BLaER1 treated with 17β-estradiol and CSF1 and Interleukin-3, amounts not matched to agents 10 nM and 100 nM (cell line): Measurements from ENCODE around the gene SEPHS2.
"Not testable (repeated sequence)": the region's sequence is repeated elsewhere in the genome, so short reads cannot be mapped to it uniquely, and the experiment has no call there.

Experiments
- H3K27ac ChIP-seq, 11 experiments: shearing (Covaris generic); formaldehyde crosslinking; 2 replicates each; pipeline ENCODE4 v1.8.1; 2022
- H3K27me3 ChIP-seq, 11 experiments: shearing (Covaris generic); formaldehyde crosslinking; 2 replicates each; pipeline ENCODE4 v1.8.1; 2022
- H3K36me3 ChIP-seq, 11 experiments: shearing (Covaris generic); formaldehyde crosslinking; 2 replicates each; pipeline ENCODE4 v1.8.1; 2022
- H3K4me1 ChIP-seq, 10 experiments: shearing (Covaris generic); formaldehyde crosslinking; 2 replicates each; pipeline ENCODE4 v1.8.1; 2022
- H3K4me2 ChIP-seq, 11 experiments: shearing (Covaris generic); formaldehyde crosslinking; 2 replicates each; pipeline ENCODE4 v1.8.1; 2022
- H3K4me3 ChIP-seq, 10 experiments: shearing (Covaris generic); formaldehyde crosslinking; 2 replicates each; pipeline ENCODE4 v1.8.1; 2022
- H3K9ac ChIP-seq, 11 experiments: shearing (Covaris generic); formaldehyde crosslinking; 2 replicates each; pipeline ENCODE4 v1.8.1; 2022
- H3K9me3 ChIP-seq, 11 experiments: shearing (Covaris generic); formaldehyde crosslinking; replicated peaks in 1 of 11; 2 replicates each; pipeline ENCODE4 v1.8.1; 2022
- H4K20me1 ChIP-seq, 11 experiments: shearing (Covaris generic); formaldehyde crosslinking; 2 replicates each; pipeline ENCODE4 v1.8.1; 2022
- Cebpa-rat ChIP-seq, 11 experiments: shearing (Covaris generic); IDR thresholded peaks; 2 replicates each; pipeline ENCODE4 v1.8.1; 2022

SEPHS2 gene

DNA sequence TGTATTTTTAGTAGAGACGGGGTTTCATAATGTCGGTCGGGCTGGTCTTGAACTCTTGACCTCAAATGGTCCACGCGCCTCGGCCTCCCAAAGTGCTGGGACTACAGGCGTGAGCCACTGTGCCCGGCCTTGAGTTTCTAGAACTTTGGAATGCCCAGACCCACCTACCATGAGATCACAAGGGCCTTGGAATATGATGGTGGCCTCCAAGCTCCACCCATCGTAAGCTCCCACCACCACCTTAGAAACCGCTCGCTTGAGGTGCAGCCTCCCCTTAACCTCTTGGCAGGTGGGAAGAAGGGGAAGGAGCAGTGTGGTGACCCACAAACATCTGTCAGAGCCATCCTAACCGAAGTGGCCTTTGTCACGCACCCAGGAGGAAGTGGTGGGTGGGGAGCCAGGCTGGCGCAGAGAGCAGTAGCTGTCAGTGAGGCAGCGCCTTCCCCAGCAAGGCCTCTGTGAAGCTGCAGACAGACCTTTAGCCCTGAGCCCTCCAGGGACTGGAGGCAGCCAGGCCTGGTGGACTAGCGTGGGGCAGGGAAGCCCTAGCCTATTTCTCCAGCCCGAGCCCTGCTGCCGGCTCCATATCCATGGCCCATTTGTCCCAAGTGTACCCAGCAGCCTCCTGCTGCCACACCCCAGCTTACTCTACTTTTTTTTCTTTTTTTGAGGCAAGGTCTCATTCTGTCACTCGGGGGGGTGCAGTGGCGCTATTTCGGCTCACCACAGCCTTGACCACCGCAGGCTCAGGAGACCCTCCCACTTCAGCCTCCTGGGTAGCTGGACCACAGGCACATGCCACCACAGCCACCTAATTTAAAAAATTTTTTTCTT is 13.1 kb upstream of the SEPHS2 start:
- H3K9ac ChIP-seq = peak overlapping the region; percentile 7 to 73 (median 61); a peak in 21 of 22 replicates
- peak overlapping the region; percentile 70 to 92 (median 84) for H3K4me2 ChIP-seq
- TF ChIP-seq Cebpa-rat (IDR thresholded peaks at IDR 0.05) = no peak
- peak overlapping the region; percentile 49 to 81 (median 70); a peak in 21 of 22 replicates for H3K27ac ChIP-seq
- H3K4me1 ChIP-seq = peaks cover 20 to 57% (median 43%) of the 10 kb centered on the region in 10 experiments
- H3K36me3 ChIP-seq = no peaks in the 10 kb centered on the region
- H3K4me3 ChIP-seq = peak overlapping the region in 4 of 10 experiments; percentile 2 to 28 (median 13); a peak in 2 of 20 replicates
- H3K27me3 ChIP-seq = no peaks in the 10 kb centered on the region
- no peaks in the 10 kb centered on the region for H3K9me3 ChIP-seq
- no peaks in the 10 kb centered on the region for H4K20me1 ChIP-seq

- no peaks in the 10 kb centered on the region for H3K9me3 ChIP-seq
- H3K27ac ChIP-seq = peak overlapping the region in 6 of 11 experiments; percentile 58 to 81 (median 72); a peak in 8 of 22 replicates
- H3K36me3 ChIP-seq = no peaks in the 10 kb centered on the region
- H3K4me2 ChIP-seq = peak overlapping the region; percentile 70 to 92 (median 84)
- H3K9ac ChIP-seq = no peak overlapping the region
- no peak overlapping the region for H3K4me3 ChIP-seq
- H3K4me1 ChIP-seq = peaks cover 20 to 60% (median 42%) of the 10 kb centered on the region in 10 experiments
- H3K27me3 ChIP-seq = no peaks in the 10 kb centered on the region
- H4K20me1 ChIP-seq = no peaks in the 10 kb centered on the region
- no peak for TF ChIP-seq Cebpa-rat (IDR thresholded peaks at IDR 0.05)
These were observed 12.3 kb upstream of the SEPHS2 start for GRCh38 chr16:30457743-30458560.

DNA sequence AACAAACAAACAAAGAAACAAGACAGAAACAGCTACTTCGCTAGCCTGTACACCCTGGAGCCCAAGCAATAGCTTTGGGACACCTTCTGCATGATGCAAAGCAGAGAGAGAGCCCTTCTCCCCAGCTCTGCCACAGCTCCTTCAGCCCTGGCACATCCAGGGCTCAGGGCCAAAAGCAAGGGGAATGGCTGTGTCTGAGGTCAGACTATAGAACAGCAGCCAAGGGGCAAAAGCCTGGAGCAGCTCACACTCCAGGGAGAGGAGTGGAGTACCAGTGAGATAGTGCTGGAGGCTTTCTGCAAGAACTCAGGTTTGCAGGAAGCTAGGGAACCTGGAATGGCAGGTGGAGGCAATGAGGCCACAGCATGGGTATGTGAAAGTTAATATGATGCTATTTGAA is 11.6 kb upstream of the SEPHS2 start:
- peak overlapping the region in 3 of 11 experiments; percentile 70 to 92 (median 87); a peak in 3 of 22 replicates for H3K4me2 ChIP-seq
- H3K36me3 ChIP-seq = no peaks in the 10 kb centered on the region
- TF ChIP-seq Cebpa-rat (IDR thresholded peaks at IDR 0.05) = no peak
- no peak overlapping the region for H3K9ac ChIP-seq
- peaks cover 20 to 66% (median 43%) of the 10 kb centered on the region in 10 experiments for H3K4me1 ChIP-seq
- H3K27ac ChIP-seq = no peak overlapping the region
- H3K4me3 ChIP-seq = no peak overlapping the region
- H3K27me3 ChIP-seq = no peaks in the 10 kb centered on the region
- H3K9me3 ChIP-seq = no peaks in the 10 kb centered on the region
- H4K20me1 ChIP-seq = no peaks in the 10 kb centered on the region

DNA sequence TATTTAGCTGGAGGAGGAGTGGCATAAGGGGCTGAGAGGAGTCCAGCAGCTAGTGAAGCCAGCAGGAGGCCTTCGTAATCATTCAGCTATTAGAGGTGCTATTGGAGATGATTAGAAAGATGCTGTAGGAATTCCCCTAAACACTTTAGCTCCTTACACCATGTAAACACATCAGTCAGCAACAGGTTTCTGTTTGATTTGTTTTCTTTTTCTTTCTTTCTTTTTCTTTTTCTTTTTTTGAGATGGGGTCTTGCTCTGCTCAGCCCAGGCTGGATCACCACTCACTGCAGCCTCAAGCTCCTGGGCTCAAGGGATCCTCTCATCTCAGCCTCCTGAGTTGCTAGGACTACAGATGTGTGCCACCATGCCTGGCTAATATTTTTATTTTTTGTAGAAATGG is 10.6 kb upstream of the SEPHS2 start:
- no peak overlapping the region for H3K9ac ChIP-seq
- H3K4me3 ChIP-seq = no peak overlapping the region
- H3K27ac ChIP-seq = no peak overlapping the region
- H3K9me3 ChIP-seq = no peaks in the 10 kb centered on the region
- no peaks in the 10 kb centered on the region for H4K20me1 ChIP-seq
- H3K4me2 ChIP-seq = no peak overlapping the region
- H3K36me3 ChIP-seq = no peaks in the 10 kb centered on the region
- no peaks in the 10 kb centered on the region for H3K27me3 ChIP-seq
- no peak for TF ChIP-seq Cebpa-rat (IDR thresholded peaks at IDR 0.05)
- peaks cover 20 to 58% (median 37%) of the 10 kb centered on the region in 10 experiments for H3K4me1 ChIP-seq

DNA sequence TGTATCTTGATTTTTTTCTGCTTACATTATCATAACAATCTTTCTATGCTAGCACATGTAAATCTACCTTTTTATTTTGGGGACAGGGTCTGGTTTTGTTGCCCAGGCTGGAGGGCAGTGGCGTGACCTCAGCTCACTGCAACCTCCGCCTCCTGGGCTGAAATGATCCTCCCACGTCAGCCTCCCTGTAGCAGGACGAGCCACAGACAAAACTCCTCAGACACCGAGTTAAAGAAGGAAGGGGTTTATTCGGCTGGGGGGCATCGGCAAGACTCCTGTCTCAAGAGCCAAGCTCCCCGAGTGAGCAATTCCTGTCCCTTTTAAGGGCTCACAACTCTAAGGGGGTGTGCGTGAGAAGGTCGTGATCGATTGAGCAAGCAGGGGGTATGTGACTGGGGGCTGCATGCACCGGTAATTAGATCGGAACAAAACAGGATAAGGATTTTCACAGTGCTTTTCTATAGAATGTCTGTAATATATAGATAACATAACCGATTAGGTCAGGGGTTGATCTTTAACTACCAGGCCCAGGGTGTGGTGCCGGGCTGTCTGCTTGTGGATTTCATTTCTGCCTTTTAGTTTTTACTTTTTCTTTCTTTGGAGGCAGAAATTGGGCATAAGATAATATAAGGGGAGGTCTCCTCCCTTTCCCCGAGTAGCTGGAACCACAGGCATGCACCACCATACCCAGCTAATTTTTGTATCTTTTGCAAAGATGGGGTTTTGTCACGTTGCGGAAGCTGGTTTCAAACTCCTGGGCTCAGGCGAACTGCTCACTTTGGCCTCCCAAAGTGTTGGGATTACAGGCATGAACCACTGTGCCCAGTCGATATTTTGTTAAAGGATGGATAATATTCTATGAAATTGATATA is 7.3 kb upstream of the SEPHS2 start:
- not testable (repeated sequence) for H3K9me3 ChIP-seq, H3K9ac ChIP-seq, H3K27ac ChIP-seq, H3K27me3 ChIP-seq, H3K4me3 ChIP-seq, H4K20me1 ChIP-seq, H3K36me3 ChIP-seq
- Histone ChIP-seq H3K4me2 (peak overlapping the region in 4 of 11 experiments; percentile 2 to 35 (median 29); a peak in 2 of 22 replicates), H3K4me1 (peaks cover 2 to 36% (median 11%) of the 10 kb centered on the region in 10 experiments; a peak in 15 of 20 replicates)

GRCh38 chr16:30449116-30449435 is 3.4 kb upstream of the SEPHS2 start:
- H3K4me2 ChIP-seq = no peak overlapping the region
- H3K9me3 ChIP-seq = peaks cover 9 to 16% (median 11%) of the 10 kb centered on the region in 11 experiments; a peak in 19 of 22 replicates
- H3K36me3 ChIP-seq = peaks cover 7 to 11% (median 8%) of the 10 kb centered on the region in 11 experiments; a peak in 21 of 22 replicates
- H3K4me3 ChIP-seq = no peak overlapping the region
- H3K4me1 ChIP-seq = peaks cover 15 to 44% (median 25%) of the 10 kb centered on the region in 10 experiments
- no peak overlapping the region for H3K9ac ChIP-seq
- peaks cover 0 to 12% (median 6%) of the 10 kb centered on the region in 11 experiments; a peak in 10 of 22 replicates for H4K20me1 ChIP-seq
- H3K27me3 ChIP-seq = no peaks in the 10 kb centered on the region
- no peak overlapping the region for H3K27ac ChIP-seq
- no peak for TF ChIP-seq Cebpa-rat (IDR thresholded peaks at IDR 0.05)

- Histone ChIP-seq H3K4me2 (no peak overlapping the region), H3K9ac (no peak overlapping the region), H3K27ac (no peak overlapping the region), H3K4me3 (no peak overlapping the region), H3K27me3 (no peaks in the 10 kb centered on the region), H4K20me1 (peaks cover 3 to 26% (median 15%) of the 10 kb centered on the region in 11 experiments; a peak in 12 of 22 replicates), H3K9me3 (peaks cover 10 to 29% (median 18%) of the 10 kb centered on the region in 11 experiments; a peak in 19 of 22 replicates), H3K4me1 (peaks cover 22 to 51% (median 32%) of the 10 kb centered on the region in 10 experiments), H3K36me3 (peaks cover 20 to 24% (median 22%) of the 10 kb centered on the region in 11 experiments)
- no peak for TF ChIP-seq Cebpa-rat (IDR thresholded peaks at IDR 0.05)
These were observed 2.0 kb upstream of the SEPHS2 start for GRCh38 chr16:30447512-30448226.

DNA sequence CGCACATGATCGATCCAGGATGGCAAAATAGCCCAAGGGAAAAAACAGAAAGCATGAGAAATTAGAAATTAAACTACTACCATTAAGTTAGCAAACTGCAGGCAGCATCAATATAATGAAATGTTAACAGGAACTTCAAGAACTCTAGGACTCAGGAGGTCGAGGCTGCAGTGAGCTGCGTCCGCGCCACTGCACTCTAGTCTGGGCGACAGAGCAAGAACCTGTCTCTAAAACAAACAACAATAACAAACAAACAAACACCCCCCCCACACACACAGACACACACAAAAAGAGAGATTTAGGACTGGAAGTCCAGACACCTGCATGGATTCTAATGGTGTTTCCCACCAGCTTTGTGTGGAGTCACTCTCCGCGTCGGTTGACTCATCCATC is 525 bp upstream of the SEPHS2 start:
- Histone ChIP-seq H3K36me3 (peaks cover 20 to 27% (median 24%) of the 10 kb centered on the region in 11 experiments), H3K9me3 (peaks cover 10 to 30% (median 18%) of the 10 kb centered on the region in 11 experiments; a peak in 19 of 22 replicates), H3K4me3 (peak overlapping the region; percentile 75 to 89 (median 86); a peak in 19 of 20 replicates), H3K27ac (peak overlapping the region; percentile 92 to 98 (median 96); a peak in 21 of 22 replicates), H3K4me1 (peaks cover 22 to 49% (median 32%) of the 10 kb centered on the region in 10 experiments), H3K4me2 (peak overlapping the region; percentile 89 to 99 (median 97)), H3K27me3 (no peaks in the 10 kb centered on the region), H3K9ac (peak overlapping the region; percentile 57 to 99 (median 96); a peak in 20 of 22 replicates), H4K20me1 (peaks cover 3 to 27% (median 15%) of the 10 kb centered on the region in 11 experiments; a peak in 12 of 22 replicates)
- TF ChIP-seq Cebpa-rat (IDR thresholded peaks at IDR 0.05) = no peak
